Measurements from ENCODE around the gene IRX3. TPM values are rescaled to one million over a fixed set of nuclear protein-coding genes. Genes with fewer than 3 reads are reported as not detected.

The IRX3 gene
- polyA plus RNA-seq, 4 donors, result 28.1 to 33.7 (median 32.9) TPM

DNA sequence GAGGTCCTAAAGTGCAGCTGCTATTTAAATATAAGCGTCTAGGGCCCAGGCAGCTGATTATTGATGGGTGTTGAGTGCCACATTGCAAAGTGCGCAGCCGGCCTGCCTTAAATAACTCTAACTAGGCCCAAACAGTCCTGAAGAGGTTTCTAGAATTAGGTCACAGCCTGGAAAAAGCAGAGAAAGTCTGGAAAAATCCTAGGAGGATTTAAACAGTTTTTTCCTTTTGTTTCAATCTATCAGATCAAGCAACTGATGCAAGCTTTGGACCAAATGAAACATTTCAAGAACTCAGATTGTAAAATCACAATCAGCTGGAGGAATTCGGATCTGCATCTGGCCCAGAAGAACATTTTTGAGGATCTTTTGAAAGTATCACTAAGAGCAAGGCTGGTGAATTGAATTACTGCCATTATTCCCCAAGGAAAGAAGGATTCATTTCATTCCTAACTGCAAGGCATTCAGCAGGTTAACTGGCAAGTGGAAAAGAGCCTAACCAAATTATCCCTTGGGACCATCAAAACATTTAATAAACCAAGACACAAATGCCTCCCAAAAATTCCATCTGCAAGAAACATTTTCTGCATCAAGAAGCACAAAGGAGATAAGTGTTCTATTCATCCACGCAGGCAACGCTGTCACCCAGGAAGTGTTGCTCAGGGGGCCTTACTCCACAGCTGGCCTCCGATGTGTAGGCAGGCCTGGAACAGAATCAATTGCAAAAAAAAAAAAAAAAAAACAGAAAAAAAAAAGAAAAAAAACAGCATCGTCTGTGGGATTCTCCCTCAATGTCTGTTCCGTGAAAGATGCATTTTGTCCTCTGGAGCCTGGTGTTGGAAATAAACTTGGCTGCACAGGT is 46.1 kb downstream of the IRX3 start:
- no peak for DNase-seq (ENCODE audit: low read depth in 4 of 4, low spot score in 3 of 4)

DNA sequence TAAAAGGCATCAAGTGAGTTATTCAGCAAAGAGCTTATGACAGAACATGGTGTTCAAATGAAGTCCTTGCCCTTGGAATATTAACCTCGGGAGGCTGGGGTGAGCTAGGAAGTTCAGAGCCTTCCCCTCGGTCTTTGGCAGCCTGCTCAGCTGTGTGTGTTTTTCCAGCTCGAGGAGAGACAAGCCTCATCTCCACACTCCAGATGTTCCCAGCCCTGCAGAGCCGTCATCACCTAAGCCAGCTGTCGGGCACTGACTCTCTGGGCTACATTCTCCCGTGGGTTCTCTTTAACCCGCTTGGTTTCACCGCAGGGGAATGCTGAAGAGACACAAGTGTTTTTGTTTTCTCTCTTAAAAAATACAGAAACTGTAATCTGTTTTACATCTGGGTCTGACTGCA is 47.1 kb downstream of the IRX3 start:
- DNase-seq (ENCODE audit: low read depth in 4 of 4, low spot score in 3 of 4), result no peak

DNA sequence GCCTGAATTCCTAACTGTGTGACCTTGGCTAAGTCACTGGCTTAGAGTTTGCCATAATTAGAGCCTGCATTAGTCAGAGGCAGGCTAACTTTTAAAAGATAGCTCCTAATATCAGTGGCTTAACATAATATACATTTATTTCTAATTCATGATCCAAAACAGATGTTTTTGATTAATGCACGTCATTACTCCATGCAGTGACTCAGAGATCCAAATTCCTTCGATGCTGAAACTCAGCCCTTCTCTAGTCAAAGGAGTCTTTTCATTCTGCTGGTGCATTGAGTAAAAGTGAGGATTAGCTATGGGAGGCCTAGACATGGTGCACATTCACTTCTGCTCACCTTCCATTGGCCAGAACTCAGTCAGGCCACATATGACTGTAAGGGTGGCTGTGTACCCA is 49.8 kb downstream of the IRX3 start:
- DNase-seq (ENCODE audit: low read depth in 4 of 4, low spot score in 3 of 4), result no peak

DNA sequence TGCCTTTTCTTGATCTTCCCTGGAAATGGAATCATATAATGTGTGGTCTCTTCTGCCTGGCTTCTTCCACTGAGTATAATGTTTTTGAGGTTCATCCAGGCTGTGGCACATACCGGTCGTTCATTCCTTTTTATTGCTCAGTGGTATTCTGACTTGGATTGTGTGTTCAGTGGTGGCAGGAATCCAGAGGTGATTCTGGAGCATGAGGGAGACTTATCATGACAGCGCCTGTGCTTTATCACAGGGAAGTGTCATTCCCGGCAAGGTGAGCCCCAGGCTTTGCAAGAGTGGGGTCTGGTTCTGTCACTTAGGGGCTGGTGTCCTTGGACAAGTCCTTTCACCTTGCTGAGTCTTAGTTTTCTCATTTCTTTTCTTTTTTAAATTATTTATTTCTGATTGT is 53.0 kb downstream of the IRX3 start:
- no peak for DNase-seq (ENCODE audit: low read depth in 4 of 4, low spot score in 3 of 4)
